Fibroblast of lung (primary cell): ENCODE data around the gene ALG12. TPM values are rescaled to one million over a fixed set of nuclear protein-coding genes. Genes with fewer than 3 reads are reported as not detected.
A peak's percentile ranks its signal among the peaks of the same experiment; 100 is the strongest.

ENCODE experiments used
- DNase-seq, 2 donors: peaks; one replicate each; pipeline versions ENCODE4 v3.0.0 to v3.0.0-alpha.2; 2010; ENCODE audit warnings: low read depth in 2 of 2
- H2AFZ ChIP-seq: 2 replicates; pipeline ENCODE4 v1.5.1; 2012; ENCODE audit warnings: low read length, control low read depth, inconsistent platforms
- H3K27ac ChIP-seq: 2 replicates; pipeline ENCODE4 v1.5.1; 2011; ENCODE audit warnings: low read length, control low read depth; ENCODE audit not compliant: insufficient read depth
- H3K27me3 ChIP-seq: 2 replicates; pipeline ENCODE4 v1.5.1; 2011; ENCODE audit warnings: mild to moderate bottlenecking, low read length; ENCODE audit not compliant: control insufficient read depth, insufficient read depth
- H3K36me3 ChIP-seq: 2 replicates; pipeline ENCODE4 v1.5.1; 2011; ENCODE audit warnings: low read length; ENCODE audit not compliant: control insufficient read depth, insufficient read depth
- H3K4me1 ChIP-seq: 2 replicates; pipeline ENCODE4 v1.5.1; 2011; ENCODE audit warnings: low read length; ENCODE audit not compliant: control insufficient read depth, insufficient read depth; ENCODE audit errors: extremely low read depth
- H3K4me2 ChIP-seq: 2 replicates; pipeline ENCODE4 v1.5.1; 2011; ENCODE audit warnings: low read length, control low read depth; ENCODE audit not compliant: insufficient read depth; ENCODE audit errors: extremely low read depth
- H3K4me3 ChIP-seq, 4 experiments: fragments of 200-600 bp in 1 of 4; sonication (generic) in 1 of 4; replicated peaks in 1 of 4; 2 replicates each; pipeline ENCODE4 v1.5.1; 2011 to 2016; ENCODE audit warnings: low read length in 4 of 4, low read depth in 3 of 4, mild to moderate bottlenecking in 3 of 4, control low read depth in 2 of 4, inconsistent platforms in 1 of 4, mixed read lengths in 1 of 4; ENCODE audit not compliant: insufficient read depth in 1 of 4; ENCODE audit errors: control extremely low read depth in 1 of 4
- H3K79me2 ChIP-seq: 2 replicates; pipeline ENCODE4 v1.5.1; 2012; ENCODE audit warnings: mild to moderate bottlenecking, low read length, inconsistent platforms; ENCODE audit not compliant: control insufficient read depth, insufficient read depth
- H3K9ac ChIP-seq: 2 replicates; pipeline ENCODE4 v1.5.1; 2011; ENCODE audit warnings: mild to moderate bottlenecking, low read length, control low read depth; ENCODE audit not compliant: insufficient read depth
- H3K9me3 ChIP-seq: 2 replicates; pipeline ENCODE4 v1.5.1; 2012; ENCODE audit warnings: low read depth, low read length; ENCODE audit not compliant: control insufficient read depth, insufficient read depth
- H4K20me1 ChIP-seq: 2 replicates; pipeline ENCODE4 v1.5.1; 2011; ENCODE audit warnings: low read length; ENCODE audit not compliant: control insufficient read depth, insufficient read depth; ENCODE audit errors: extremely low read depth
- CTCF ChIP-seq, 2 donors: IDR thresholded peaks in 1 of 2; conservative IDR thresholded peaks in 1 of 2; 1 replicate in 1 of 2; 2 replicates in 1 of 2; pipeline ENCODE4 v1.5.1; 2011 to 2012; ENCODE audit warnings: low read length in 2 of 2, control low read depth in 1 of 2, inconsistent platforms in 1 of 2, low read depth in 1 of 2, mild to moderate bottlenecking in 1 of 2
- EZH2 ChIP-seq: IDR thresholded peaks from 2 replicates; pipeline ENCODE4 v1.5.1; 2012; ENCODE audit warnings: low read length, control low read depth, mild to moderate bottlenecking; ENCODE audit errors: missing control alignments
- polyA plus RNA-seq, 2 donors: library from polyadenylated mRNA; depleted of rRNA in 1 of 2; stranded (reverse) in 1 of 2; unstranded in 1 of 2; fragments of >200 nt; gene quantifications; 2 replicates each; pipeline ENCODE4 v1.2.1, GENCODE V29; 2011 to 2012; ENCODE audit warnings: missing spikeins in 1 of 2
- total RNA-seq: library from RNA; depleted of rRNA; stranded (reverse); fragments of >200 nt; gene quantifications from 2 replicates; pipeline ENCODE4 v1.2.1, GENCODE V29; 2014

ALG12 gene
- total and polyA plus RNA-seq, 2 donors (not counting 1 experiment from before 2014, with no cell fraction given): 9.6 to 19.0 TPM

- H3K4me2 ChIP-seq: no peak overlapping the region
- peaks cover 63% of the 10 kb centered on the region for H3K79me2 ChIP-seq
- no peak overlapping the region for H3K27ac ChIP-seq
- H3K36me3 ChIP-seq: no peaks in the 10 kb centered on the region
- H3K27me3 ChIP-seq: no peaks in the 10 kb centered on the region
- DNase-seq: no peak
- H3K4me3 ChIP-seq: no peak overlapping the region
- TF ChIP-seq EZH2 (no peak), CTCF (conservative IDR thresholded peaks at IDR 0.05 in 1 of 2, IDR thresholded peaks at IDR 0.05 in 1 of 2; ENCODE audit: low read depth in 1 of 2, low read length in 2 of 2) (no peak)
- no peak overlapping the region for H2AFZ ChIP-seq
- no peak overlapping the region for H3K9ac ChIP-seq
- no peaks in the 10 kb centered on the region for H3K9me3 ChIP-seq
- H3K4me1 ChIP-seq: peaks cover 5% of the 10 kb centered on the region
- H4K20me1 ChIP-seq: no peaks in the 10 kb centered on the region
These were observed 61.9 kb downstream of the ALG12 start for GRCh38 chr22:49856343-49856742.

GRCh38 chr22:49855251-49855911 lies 62.9 kb downstream of the ALG12 start:
- Histone ChIP-seq H3K36me3 (no peaks in the 10 kb centered on the region), H3K27ac (no peak overlapping the region), H3K4me3 (peak overlapping the region; percentile 43 to 81 (median 70)), H3K4me2 (peak overlapping the region; percentile 87), H3K27me3 (peaks cover 4% of the 10 kb centered on the region), H3K9me3 (no peaks in the 10 kb centered on the region), H4K20me1 (no peaks in the 10 kb centered on the region), H2AFZ (no peak overlapping the region), H3K4me1 (peaks cover 5% of the 10 kb centered on the region), H3K79me2 (peaks cover 56% of the 10 kb centered on the region), H3K9ac (no peak overlapping the region)
- peak; percentile 14 to 51 for DNase-seq
- TF ChIP-seq EZH2: no peak
- no peak for TF ChIP-seq CTCF (conservative IDR thresholded peaks at IDR 0.05 in 1 of 2, IDR thresholded peaks at IDR 0.05 in 1 of 2; ENCODE audit: low read depth in 1 of 2, low read length in 2 of 2)

- no peaks in the 10 kb centered on the region for H4K20me1 ChIP-seq
- TF ChIP-seq EZH2: no peak
- TF ChIP-seq CTCF (conservative IDR thresholded peaks at IDR 0.05 in 1 of 2, IDR thresholded peaks at IDR 0.05 in 1 of 2; ENCODE audit: low read depth in 1 of 2, low read length in 2 of 2): no peak
- H3K9me3 ChIP-seq: no peaks in the 10 kb centered on the region
- no peak overlapping the region for H2AFZ ChIP-seq
- peaks cover 49% of the 10 kb centered on the region for H3K79me2 ChIP-seq
- peak overlapping the region; percentile 55 for H3K27ac ChIP-seq
- peak overlapping the region; percentile 87 for H3K4me2 ChIP-seq
- peak; percentile 26 to 27 for DNase-seq
- H3K9ac ChIP-seq: peak overlapping the region; percentile 79
- H3K27me3 ChIP-seq: peaks cover 16% of the 10 kb centered on the region
- no peaks in the 10 kb centered on the region for H3K36me3 ChIP-seq
- H3K4me3 ChIP-seq: peak overlapping the region; percentile 43 to 81 (median 70)
- peaks cover 5% of the 10 kb centered on the region for H3K4me1 ChIP-seq
These were observed 64.0 kb downstream of the ALG12 start for GRCh38 chr22:49853981-49854831.
